Inflammatory macrophage (primary cell): ENCODE results near the gene PCDH8.
"Not testable (repeated sequence)": the region's sequence is repeated elsewhere in the genome, so short reads cannot be mapped to it uniquely, and the experiment has no call there.

Experiments used
- DNase-seq, 2 donors: peaks; one replicate each; pipeline ENCODE4 v3.0.0-alpha.2; 2020 to 2022

The PCDH8 gene

DNA sequence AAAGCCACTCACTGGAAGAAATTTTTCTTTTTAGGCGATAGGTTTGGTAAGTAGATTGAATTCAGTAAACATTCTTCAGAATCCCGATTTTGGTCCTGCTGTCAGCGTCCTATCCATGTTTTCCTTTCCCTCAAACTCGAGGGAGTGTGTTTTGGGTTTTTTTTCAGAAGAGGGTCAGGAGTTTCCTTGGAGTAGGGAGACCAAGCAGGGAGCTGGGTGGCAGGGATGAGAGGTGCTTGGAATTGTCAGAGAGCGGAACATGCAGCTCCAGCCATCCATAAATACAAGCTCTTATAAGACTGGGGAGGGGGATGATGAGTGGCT, 1.6 kb upstream of the PCDH8 start:
- no peak for DNase-seq

DNA sequence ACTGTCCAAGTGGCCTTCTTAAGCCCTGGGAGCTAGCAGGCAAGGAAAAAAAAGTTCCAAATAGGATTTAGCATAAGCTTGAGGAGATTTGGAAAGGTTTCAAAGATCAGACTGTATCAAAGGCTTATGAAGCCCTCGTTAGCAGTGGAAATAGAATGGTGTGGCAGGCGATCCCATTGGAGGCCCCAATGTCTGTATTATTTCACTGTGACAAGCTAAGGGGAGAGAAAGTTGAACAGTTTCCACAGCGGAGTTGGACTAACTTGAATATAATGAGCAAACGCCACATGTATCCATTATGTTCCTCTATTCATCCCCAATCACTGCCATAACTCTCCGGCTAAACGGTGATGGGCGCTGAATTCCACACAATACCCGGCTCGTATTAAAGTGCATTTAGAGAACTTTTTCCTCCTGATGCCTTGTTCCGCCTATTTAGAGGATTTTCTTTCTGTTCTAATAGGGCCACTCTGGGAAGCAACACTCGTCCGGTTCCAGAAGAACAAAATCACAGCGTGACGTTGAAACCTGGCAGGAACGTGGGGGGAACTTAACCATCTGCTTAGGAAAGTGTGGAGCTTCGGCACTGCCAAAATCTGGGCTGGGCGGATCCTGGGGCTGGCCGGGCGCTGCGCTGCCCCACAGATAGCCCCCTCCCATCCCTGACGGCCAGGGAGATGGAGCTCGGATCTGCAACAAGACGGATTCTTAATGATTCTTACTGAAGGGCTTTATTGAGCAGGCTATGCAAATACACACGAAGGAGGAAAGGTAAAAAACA, 1.0 kb upstream of the PCDH8 start:
- DNase-seq = no peak

DNA sequence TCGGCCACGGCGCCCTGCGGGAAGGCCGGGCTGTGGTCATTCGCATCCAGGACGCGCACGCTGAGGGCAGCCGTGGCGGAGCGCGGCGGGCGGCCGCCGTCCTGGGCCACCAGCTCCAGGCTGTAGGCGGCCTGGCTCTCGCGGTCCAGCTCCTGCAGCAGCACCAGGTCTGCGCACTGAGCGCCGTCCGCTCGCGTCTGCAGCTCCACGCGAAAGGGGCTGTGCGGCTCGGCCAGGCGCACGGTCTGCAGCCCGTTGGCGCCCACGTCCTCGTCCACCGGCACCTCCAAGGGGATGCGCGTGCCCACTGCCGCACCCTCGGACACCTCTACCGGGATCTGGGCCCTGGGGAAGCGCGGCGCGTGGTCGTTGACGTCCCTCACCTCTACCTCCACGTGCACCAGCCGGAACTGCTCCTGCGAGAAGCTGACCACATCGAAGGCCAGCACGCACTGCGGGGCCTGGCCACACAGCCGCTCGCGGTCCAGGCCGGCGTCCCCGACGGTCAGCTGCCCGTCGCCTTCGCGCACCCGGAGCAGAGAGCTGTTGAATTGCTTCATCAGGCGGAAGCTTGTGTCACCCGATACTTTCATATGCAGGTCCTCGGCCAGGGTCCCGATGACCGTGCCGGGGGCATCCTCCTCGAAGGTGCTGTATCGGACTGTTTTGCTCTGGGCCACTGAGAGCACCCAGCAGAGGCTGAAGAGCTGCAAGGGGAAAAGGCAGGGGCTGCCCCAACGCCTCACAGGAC, 583 bp downstream of the PCDH8 start:
- DNase-seq = no peak

DNA sequence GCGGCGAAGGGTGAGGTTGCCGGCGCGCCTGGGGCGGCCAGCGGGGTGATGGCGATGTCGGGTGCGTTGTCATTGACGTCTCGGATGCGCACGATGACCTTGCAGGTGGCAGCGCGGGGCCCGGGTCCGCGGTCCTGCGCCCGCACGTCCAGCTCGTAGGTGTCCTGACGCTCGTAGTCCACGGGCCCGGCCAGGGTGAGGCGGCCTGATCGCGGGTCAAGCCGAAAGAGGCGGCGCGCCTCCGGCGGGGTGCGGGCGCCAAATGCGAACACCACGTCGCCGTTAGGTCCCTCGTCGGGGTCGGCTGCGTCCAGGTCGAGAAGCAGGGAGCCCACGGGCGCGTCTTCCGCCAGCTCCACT, 1.1 kb downstream of the PCDH8 start:
- DNase-seq = no peak

DNA sequence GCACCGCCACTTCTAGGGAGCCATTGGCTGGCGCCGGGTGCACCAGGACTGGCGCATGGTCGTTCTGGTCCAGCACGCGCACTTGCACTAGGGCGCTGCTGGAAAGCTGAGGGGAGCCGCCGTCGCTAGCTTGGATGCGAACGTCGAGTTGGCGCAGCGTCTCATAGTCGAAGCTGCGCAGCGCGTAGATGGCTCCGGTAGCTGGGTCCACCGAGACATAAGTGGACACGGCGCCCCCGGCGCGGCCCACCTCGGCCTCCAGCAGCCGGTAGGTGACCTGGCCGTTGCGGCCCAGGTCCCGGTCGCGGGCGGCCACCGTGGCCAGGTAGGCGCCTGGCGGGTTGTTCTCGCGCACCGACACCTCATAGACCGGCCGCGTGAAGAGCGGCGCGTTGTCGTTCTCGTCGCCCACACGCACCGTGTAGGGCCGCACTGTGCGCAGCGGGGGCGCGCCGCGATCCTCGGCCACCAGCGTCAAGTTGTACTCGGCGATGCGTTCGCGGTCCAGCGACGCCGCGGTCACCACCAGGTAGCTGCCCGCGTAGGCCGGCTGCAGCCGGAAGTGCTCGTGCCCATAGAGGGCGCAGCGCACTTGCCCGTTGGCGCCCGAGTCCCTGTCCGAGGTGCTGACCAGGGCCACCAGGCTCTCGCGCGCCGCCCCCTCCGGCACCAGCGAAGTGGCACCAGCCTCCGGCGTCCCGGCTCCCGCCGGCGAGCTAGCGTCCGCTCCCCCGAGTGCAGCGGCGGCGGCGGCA, 1.7 kb downstream of the PCDH8 start:
- peak; percentile 15 to 45 for DNase-seq

DNA sequence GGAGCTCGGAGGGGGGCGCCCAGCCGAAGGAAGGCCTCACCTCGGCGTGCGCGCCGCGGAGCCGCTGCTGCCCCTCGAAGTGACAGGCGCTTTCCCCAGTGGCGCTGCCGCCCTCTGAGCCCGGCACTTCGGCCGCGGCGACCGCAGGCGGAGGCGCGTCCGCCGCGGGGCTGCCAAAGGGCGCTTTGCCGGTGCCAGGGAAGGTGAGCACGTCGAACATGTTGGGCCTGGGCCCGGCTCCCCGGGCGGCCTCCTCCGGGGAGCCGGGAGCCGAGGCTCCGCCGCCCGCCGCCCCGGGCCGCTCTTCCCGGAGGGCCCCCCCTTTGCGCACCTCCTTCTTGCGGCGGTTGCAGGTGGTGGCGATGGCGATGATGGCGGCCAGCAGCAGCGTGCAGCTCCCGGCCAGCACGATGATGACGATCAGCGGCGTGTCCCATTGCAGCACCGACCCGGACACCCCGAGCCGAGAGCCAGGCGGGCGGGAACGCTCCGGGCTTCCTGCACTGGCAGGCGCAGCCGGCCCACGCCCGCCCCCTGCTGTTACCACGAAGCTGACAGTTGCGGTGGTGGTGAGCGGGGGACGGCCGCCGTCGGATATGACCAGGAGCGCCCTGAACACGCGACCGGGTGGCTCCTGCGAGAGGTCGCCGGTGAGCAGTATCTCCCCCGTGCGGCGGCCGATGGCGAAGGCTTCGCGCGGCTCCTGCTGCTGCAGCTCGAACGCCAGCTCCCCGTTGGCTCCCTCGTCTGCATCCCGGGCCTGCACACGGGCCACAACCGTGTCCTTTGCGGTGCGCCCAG, 2.5 kb downstream of the PCDH8 start:
- peak in 1 of 2 donors; percentile 14 for DNase-seq

DNA sequence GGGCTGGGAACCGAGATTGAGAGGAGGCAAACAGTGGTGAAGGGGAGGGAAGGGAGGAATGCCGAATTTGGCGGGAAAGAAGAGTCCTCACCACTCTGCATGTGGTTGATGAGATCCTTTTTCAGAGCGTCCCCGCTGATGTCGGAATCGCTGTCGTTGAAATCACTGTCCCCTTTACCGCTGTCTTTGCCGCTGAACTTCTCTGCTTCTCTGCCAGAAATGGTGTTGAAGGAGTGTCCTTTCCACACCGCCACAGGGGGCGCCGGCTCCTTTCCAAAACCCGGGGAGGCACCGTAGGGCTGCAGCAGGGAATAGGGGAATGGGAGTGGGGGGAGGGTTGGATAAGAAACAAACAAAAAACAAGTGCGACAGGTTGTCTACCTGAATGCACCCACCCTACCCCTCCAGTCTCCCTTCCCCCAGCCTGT, 3.1 kb downstream of the PCDH8 start:
- DNase-seq = no peak

DNA sequence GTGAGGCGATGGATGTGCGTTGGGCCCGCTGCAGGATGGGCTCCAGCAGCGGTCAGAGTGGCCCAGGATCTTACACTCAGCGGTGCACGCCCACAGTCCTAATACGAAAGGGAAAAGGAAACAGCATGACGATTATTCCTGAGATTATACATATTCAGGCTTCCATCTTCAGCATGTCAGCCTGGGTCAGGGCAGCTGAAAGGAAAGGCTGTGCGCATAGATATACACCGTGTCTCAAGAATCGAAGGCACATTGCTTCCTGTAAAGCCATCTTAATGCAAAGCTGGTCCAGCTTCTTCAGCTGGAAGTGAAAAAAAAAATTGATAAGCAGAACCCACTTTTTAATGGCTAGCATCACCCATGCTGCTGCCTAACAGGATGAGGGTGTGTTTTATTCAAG, 3.6 kb downstream of the PCDH8 start:
- DNase-seq = no peak

DNA sequence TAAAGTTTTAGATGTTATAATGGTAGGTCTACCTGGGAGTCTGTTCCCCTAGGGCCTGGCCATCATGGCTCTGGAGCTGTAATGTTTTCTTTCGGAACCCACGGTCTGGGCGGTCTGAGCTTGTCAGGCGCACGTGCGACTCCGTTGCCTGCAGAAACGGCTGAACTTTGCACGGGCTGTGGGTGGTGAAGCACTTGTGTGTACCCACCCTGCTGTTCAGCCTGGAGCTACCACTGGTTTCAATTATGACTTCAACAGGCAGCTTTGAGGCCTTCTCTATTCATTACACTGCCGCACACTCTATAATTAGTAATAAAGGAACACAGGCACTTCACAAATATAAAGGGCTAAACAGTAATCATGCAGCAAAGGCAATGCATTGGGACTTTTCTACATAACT, 6.0 kb downstream of the PCDH8 start:
- DNase-seq = no peak

DNA sequence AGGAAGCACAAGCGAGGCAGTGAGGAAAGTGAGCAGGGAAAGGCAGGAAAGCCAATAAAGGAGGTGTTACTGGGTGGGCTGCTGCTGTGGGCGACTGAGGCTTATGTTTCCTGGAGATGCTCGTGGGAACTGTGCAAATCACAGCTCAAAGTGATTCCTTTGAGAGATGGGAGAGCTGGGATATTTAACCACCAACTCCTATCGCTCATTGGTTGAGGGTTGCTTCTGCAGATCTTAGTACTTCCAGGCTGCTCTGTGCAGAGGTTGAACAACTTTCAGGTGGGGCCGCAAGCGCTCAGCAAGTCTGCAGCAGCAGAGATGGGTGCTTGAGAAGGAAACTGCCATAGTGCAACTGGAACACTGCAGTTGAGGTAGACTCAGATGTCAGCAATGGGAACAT, 8.4 kb downstream of the PCDH8 start:
- DNase-seq = no peak

DNA sequence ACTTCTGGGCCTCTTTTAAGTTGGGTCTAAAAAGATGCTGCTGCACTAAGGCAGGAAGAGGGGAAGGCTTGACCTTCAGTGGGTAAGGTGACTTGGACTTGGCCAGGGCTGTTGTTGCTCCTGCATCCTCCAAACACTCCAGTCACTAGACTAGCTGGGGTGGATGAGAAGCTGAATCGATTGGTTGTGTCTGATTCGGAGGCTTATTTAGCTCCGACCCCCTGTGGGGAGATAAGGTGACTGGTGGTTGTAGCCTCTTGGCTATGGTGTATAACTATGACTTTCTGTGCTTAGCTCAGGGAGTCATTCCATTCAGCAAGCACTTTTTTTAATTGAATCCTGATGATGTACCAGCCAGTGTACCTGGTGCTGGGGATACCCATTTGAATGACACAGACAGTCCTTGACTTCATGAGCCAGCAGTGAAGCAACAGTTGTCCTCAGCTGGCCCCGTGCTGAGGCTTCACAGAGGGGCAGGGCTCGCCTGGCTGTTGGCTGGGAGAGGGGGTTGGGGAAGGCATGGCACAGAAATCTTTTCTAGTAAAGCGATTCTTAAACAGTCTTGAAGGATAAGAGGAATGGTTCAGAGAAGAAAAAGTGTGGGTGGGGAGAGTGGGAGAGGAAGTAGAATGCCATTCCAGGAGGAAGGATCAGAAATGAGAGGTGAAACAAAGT, 9.9 kb downstream of the PCDH8 start:
- no peak for DNase-seq

DNA sequence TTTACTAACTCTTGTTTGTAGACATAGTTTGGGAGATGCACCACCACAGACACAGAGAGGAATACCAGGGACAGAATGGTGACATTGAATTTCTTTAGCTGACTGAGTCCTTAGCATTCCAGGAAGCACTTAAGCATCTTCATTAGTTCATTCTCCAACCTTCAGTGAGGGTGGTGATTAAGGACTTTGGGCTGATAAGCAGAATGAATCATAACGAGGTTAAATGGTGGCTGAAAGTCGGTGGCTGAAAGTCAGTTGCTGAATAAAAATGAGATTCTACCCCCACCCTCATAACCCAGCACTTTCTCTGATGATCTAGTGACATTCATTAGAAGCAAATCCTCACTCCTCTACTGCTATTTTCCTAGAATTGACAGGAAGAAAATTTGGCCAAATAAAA, 10.6 kb downstream of the PCDH8 start:
- no peak for DNase-seq

DNA sequence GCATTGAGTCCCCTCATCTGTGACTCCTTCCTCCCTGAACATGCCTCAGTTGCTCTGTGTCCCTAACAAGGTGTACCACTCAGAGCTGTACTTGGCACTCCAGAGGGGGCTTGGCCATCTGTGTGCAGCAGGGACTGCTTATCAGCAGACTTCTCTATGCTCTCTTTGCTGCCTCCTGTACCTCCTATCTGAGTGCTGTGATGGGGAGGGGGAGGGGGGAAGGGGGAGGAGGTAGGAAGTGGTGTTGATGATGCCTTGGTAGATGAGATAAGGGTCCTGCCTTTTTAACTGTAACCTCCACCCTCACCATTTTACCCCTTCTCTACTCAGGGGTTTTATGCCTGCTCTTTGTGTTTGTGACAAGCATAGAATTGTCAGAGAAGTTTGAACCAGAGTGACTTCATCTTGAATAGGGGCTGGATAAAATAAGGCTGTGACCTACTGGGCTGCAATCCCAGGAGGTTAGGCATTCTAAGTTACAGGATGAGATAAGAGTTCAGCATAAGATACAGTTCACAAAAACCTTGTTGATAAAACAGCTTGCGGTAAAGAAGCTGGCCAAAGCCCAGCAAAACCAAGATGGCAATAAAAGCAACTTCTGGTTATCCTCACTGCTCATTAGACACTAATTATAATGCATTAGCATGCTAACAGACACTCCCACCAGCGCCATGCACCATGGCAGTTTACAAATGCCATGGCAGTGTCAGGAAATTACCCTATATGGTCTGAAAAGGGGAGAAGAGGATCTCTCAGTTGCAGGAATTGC, 13.2 kb downstream of the PCDH8 start:
- DNase-seq = no peak

DNA sequence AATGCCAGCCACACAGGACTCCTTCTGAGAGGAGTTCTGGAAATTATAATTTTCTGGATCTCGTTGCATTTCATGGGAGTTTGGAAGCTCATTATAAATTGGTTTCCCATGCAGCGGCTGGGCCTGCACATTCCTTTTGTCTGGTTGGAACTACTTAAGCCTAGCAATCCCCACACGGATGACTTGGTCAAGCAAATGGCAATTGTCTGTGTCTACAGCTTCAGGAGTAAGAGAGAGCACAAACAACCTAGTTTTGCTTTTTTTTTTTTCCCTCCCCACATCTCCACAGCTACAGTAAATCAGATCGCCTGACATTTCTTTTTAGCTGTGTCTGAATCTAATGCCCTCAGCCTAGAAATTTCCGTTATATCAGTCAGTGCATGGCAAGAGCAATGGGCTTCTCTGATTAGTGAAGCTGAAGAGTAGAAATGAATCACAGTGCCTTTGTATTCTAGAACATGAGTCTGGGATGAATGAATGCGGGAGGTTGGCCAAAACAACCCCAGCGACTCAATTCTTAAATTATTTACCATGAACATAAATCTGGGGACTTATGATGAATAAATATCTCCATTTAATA, 15.1 kb downstream of the PCDH8 start:
- DNase-seq = no peak

DNA sequence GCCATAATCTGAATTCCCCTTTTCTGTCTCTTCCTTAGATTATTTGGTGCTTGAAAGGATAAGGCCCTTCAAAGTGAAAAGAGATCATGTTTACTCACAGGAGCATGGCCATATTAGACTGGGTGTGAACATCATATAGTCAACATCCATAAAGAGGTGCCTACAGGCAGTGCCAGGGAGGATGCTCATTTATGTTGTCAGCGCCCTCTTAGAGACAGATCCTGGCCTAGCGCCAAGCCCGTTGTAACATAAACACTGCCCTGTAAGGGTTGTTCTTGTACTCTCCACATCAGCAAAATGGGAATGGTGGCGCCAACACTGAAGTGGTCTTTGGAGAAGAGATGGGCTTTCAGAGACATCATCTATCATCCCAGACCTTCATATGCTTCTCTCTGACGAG, 16.1 kb downstream of the PCDH8 start:
- DNase-seq = no peak

DNA sequence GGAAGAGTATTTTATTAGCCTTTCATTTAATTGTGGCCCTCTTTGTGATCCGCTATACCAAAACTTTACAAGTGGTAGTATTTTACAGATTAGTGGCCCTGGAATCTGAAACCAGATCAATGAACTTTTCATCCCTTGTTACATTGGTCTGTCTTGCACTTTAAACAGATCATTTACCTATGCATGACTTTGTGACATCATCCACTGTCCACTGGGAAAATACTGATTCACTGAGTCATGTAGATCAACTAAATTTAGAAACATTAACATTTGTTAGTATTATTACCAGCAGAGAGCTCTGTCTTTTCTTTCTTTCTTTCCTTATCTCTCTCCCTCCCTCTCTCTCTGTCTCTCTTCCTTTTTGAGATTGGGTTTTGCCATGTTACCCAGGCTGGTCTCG, 17.5 kb downstream of the PCDH8 start:
- no peak for DNase-seq

DNA sequence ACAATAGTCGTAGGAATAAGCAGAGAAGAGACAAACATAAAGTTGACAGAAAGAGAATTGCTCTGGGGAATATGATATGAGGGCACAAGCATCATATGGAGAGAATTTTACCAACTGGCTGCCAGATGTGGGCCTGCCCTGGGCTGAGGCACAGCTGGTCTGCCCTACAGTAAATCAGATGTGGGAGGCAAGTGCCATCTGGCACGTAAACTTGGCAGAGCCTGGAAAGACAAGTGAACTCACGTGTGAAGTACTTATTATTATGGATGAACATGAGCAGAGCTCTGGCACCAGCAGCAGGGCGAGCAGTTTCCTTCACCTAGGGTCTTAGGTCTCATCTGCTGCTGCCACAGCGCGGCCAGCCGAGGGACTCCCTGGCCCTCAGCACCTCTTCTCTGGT, 20.6 kb downstream of the PCDH8 start:
- no peak for DNase-seq

DNA sequence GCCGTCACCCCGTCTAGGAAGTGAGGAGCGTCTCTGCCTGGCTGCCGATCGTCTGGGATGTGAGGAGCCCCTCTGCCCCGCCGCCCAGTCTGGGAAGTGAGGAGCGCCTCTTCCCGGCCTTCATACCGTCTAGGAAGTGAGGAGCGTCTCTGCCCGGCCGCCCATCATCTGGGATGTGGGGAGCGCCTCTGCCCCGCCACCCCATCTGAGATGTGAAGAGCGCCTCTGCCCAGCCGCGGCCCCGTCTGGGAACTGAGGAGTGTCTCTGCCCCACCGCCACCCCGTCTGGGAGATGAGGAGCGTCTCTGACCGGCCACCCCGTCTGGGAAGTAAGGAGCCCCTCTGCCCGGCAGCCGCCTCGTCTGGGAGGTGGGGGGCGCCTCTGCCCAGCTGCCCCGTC, 30.6 kb downstream of the PCDH8 start:
- not testable (repeated sequence) for DNase-seq

DNA sequence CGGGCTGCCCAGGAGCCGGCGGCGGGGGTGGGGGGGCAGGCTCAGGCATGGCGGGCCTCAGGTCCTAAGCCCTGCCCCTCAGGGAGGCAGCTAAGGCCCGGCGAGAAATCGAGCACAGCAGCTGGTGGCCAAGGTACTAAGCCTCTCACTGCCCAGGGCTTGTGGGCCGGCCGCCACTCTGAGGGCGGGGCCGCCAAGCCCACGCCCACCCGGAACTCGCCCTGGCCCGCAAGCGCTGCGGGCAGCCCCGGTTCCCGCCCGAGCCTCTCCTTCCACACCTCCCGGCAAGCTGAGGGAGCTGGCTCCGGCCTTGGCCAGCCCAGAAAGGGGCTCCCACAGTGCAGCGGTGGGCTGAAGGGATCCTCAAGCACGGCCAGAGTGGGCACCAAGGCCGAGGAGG, 33.1 kb downstream of the PCDH8 start:
- DNase-seq = no peak

DNA sequence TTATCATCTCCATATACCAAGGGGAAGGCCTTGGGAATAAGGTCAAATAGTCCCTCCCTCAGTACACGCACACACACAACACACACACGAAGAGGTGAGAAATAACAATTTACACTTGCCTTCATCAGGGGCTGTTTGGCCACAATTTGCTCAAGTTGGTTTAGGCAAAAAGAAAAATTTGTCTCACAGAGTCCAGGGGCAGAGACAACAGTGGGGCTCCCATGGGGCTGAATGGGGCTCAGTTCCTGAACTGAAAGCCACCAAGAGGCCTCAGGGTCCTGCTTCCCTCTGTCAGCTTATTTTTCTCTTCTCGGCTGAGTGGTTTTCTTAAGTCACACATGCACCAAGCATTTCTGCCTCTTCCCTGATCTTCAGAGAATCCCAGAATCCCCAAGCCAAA, 35.5 kb downstream of the PCDH8 start:
- no peak for DNase-seq

DNA sequence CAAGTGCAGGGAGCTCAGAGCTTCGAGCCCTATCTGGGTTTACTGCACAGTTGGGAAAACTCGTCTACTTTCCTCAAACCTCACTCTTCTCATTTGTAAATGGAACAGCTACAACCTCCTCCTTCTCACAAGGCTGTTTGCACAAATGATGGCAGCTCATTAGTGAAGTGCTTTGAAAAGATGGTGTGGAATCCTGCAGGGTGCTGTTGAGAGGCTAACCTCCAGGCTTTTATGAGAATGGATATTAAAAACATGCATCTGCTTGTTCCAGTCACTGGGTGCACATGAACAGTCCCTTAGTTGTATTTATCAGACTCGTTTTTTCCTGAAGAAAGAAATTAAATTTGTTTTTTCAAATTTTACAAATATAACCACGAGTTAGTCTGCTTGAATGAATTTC, 36.6 kb downstream of the PCDH8 start:
- DNase-seq = no peak
